Measurements from ENCODE around the gene IL1RN.

- no peak for TF ChIP-seq CTCF (IDR thresholded peaks at IDR 0.05; ENCODE audit: control extremely low read depth in 1 of 3, insufficient read depth in 1 of 3, low read depth in 1 of 3, low read length in 3 of 3)
- TF ChIP-seq POLR2A (IDR thresholded peaks at IDR 0.05; ENCODE audit: control extremely low read depth in 1 of 2, low read depth in 2 of 2, low read length in 2 of 2), result no peak
- TF ChIP-seq EZH2 (IDR thresholded peaks at IDR 0.05; ENCODE audit: low read depth, low read length, severe bottlenecking), result no peak
- TF ChIP-seq CBX8 (IDR thresholded peaks at IDR 0.05; ENCODE audit: borderline replicate concordance, low read depth, low read length), result no peak
- no peak for TF ChIP-seq SRF (IDR thresholded peaks at IDR 0.05; ENCODE audit: low read depth, low read length)
- no peak for TF ChIP-seq YY1 (IDR thresholded peaks at IDR 0.05; ENCODE audit: low read depth, low read length)
- no peak for TF ChIP-seq RAD21 (IDR thresholded peaks at IDR 0.05 in 1 of 2, conservative IDR thresholded peaks at IDR 0.05 in 1 of 2; ENCODE audit: low read depth in 2 of 2, low read length in 2 of 2)
- no peak for TF ChIP-seq EGR1 (IDR thresholded peaks at IDR 0.05; ENCODE audit: borderline replicate concordance, low read depth, low read length)
- no peak for TF ChIP-seq MAX (IDR thresholded peaks at IDR 0.05)
- no peak for TF ChIP-seq POLR2AphosphoS5 (IDR thresholded peaks at IDR 0.05; ENCODE audit: low read depth, low read length)
- TF ChIP-seq RXRA (IDR thresholded peaks at IDR 0.05; ENCODE audit: insufficient read depth, low read depth, low read length), result no peak
Measured at GRCh38 chr2:113158884-113159553, 31.6 kb downstream of the IL1RN start.

All from H1 (cell line).